ENCODE results near the gene USP36.

- TF ChIP-seq MAX (IDR thresholded peaks at IDR 0.05) (no peak), FOXM1 (IDR thresholded peaks at IDR 0.05; ENCODE audit: borderline replicate concordance, low read depth) (no peak), EP300 (IDR thresholded peaks at IDR 0.05; ENCODE audit: borderline replicate concordance) (no peak), CREB1 (IDR thresholded peaks at IDR 0.05; ENCODE audit: low read depth) (no peak), TEAD4 (IDR thresholded peaks at IDR 0.05) (no peak), REST (IDR thresholded peaks at IDR 0.05; ENCODE audit: low read depth) (no peak)
These were observed 62.7 kb downstream of the USP36 start for GRCh38 chr17:78777881-78778280.

Data from Ishikawa (cell line).